Keratinocyte (primary cell): ENCODE measurements around the gene STRN. TPM values are rescaled to one million over a fixed set of nuclear protein-coding genes. Genes with fewer than 3 reads are reported as not detected.
A peak's percentile ranks its signal among the peaks of the same experiment; 100 is the strongest.
"Not testable (repeated sequence)": the region's sequence is repeated elsewhere in the genome, so short reads cannot be mapped to it uniquely, and the experiment has no call there.

Source experiments
- DNase-seq: peaks from one replicate; pipeline ENCODE4 v3.0.0-alpha.2; 2011; ENCODE audit warnings: low read depth, missing footprints, low spot score
- FAIRE-seq: peaks from 2 replicates; lab custom pipeline; 2011; peaks lifted over from hg19 to GRCh38; lab: Jason Lieb, UNC
- H2AFZ ChIP-seq: 2 replicates; pipeline ENCODE4 v1.6.0; 2012; ENCODE audit warnings: low read length, control low read depth, inconsistent platforms; ENCODE audit not compliant: control insufficient read depth
- H3K27ac ChIP-seq: 2 replicates; pipeline ENCODE4 v1.5.1; 2011; ENCODE audit warnings: low read length; ENCODE audit not compliant: control insufficient read depth, insufficient read depth
- H3K27me3 ChIP-seq: 3 replicates; pipeline ENCODE4 v1.6.0; 2011; ENCODE audit warnings: low read length; ENCODE audit not compliant: control insufficient read depth, insufficient read depth; ENCODE audit errors: extremely low read depth
- H3K36me3 ChIP-seq, 2 experiments: 2 replicates in 1 of 2; 3 replicates in 1 of 2; pipeline ENCODE4 v1.5.1; 2011; ENCODE audit warnings: low read length in 2 of 2, mild to moderate bottlenecking in 1 of 2; ENCODE audit not compliant: control insufficient read depth in 2 of 2, insufficient read depth in 2 of 2; ENCODE audit errors: extremely low read depth in 1 of 2
- H3K4me1 ChIP-seq: 3 replicates; pipeline ENCODE4 v1.5.1; 2011; ENCODE audit warnings: low read length; ENCODE audit not compliant: control insufficient read depth, insufficient read depth; ENCODE audit errors: extremely low read depth
- H3K4me2 ChIP-seq: 3 replicates; pipeline ENCODE4 v1.6.0; 2011; ENCODE audit warnings: low read depth, low read length; ENCODE audit not compliant: control insufficient read depth, insufficient read depth; ENCODE audit errors: extremely low read depth
- H3K4me3 ChIP-seq, 3 experiments: fragments of 200-600 bp in 1 of 3; sonication (generic) in 1 of 3; 2 replicates in 2 of 3; 3 replicates in 1 of 3; pipeline ENCODE4 v1.5.1; 2011 to 2016; ENCODE audit warnings: low read length in 3 of 3, mild to moderate bottlenecking in 3 of 3, control low read depth in 2 of 3, inconsistent platforms in 1 of 3, low read depth in 1 of 3, mixed read lengths in 1 of 3, mixed run types in 1 of 3, moderate library complexity in 1 of 3; ENCODE audit not compliant: control insufficient read depth in 2 of 3, insufficient read depth in 2 of 3; ENCODE audit errors: extremely low read depth in 1 of 3
- H3K79me2 ChIP-seq: 2 replicates; pipeline ENCODE4 v1.6.0; 2012; ENCODE audit warnings: low read length; ENCODE audit not compliant: control insufficient read depth, insufficient read depth
- H3K9ac ChIP-seq: 3 replicates; pipeline ENCODE4 v1.6.0; 2011; ENCODE audit warnings: low read length; ENCODE audit not compliant: control insufficient read depth, insufficient read depth; ENCODE audit errors: extremely low read depth
- H3K9me1 ChIP-seq: 3 replicates; pipeline ENCODE4 v1.6.0; 2011; ENCODE audit warnings: low read length; ENCODE audit not compliant: control insufficient read depth, insufficient read depth; ENCODE audit errors: extremely low read depth
- H3K9me3 ChIP-seq: 2 replicates; pipeline ENCODE4 v1.5.1; 2012; ENCODE audit warnings: low read depth, low read length; ENCODE audit not compliant: control insufficient read depth
- H4K20me1 ChIP-seq: 3 replicates; pipeline ENCODE4 v1.6.0; 2011; ENCODE audit warnings: low read length; ENCODE audit not compliant: control insufficient read depth, insufficient read depth; ENCODE audit errors: extremely low read depth
- dilution Hi-C: fragments of 300-500 bp; cut with MboI; formaldehyde crosslinking; loops from one replicate; pipeline ENCODE4 v1.7.0; 2020; ENCODE audit warnings: low sequenced_read_pairs; ENCODE audit not compliant: extremely low pct_ligation_motif_present
- polyA plus RNA-seq, 5 experiments: library from polyadenylated mRNA; depleted of rRNA in 3 of 5; stranded (reverse) in 3 of 5; stranded (forward) in 1 of 5; unstranded in 1 of 5; fragments of >200 nt; gene quantifications; 1 replicate in 1 of 5; 2 replicates in 3 of 5; 3 replicates in 1 of 5; pipeline versions ENCODE4 v1.2.1 to v1.2.3, GENCODE V29; 2011 to 2012; ENCODE audit warnings: missing spikeins in 2 of 5, low read depth in 1 of 5, low replicate concordance in 1 of 5

The STRN gene
- polyA plus RNA-seq, 1 donor (not counting 4 experiments of a cell fraction or from before 2014, with no cell fraction given), result 29.3 TPM

GRCh38 chr2:36931688-36932087 lies 34.6 kb downstream of the STRN start:
- peaks cover 23% of the 10 kb centered on the region for H3K79me2 ChIP-seq
- H3K4me1 ChIP-seq, result peaks cover 12% of the 10 kb centered on the region
- H3K4me2 ChIP-seq, H3K27me3 ChIP-seq, DNase-seq, H3K9me1 ChIP-seq, H3K9ac ChIP-seq, H4K20me1 ChIP-seq, H3K9me3 ChIP-seq, H2AFZ ChIP-seq, FAIRE-seq, dilution Hi-C loops, H3K4me3 ChIP-seq, H3K36me3 ChIP-seq: not testable (repeated sequence)
- peak overlapping the region; percentile 81 for H3K27ac ChIP-seq

- FAIRE-seq, result not testable (repeated sequence)
These were observed 35.4 kb downstream of the STRN start for GRCh38 chr2:36930787-36931410.

GRCh38 chr2:36926175-36927132 lies 39.9 kb downstream of the STRN start:
- H3K36me3 ChIP-seq, DNase-seq, H3K27me3 ChIP-seq, H3K27ac ChIP-seq, FAIRE-seq, H3K9me3 ChIP-seq, H3K4me3 ChIP-seq, H3K9ac ChIP-seq, H3K9me1 ChIP-seq, H2AFZ ChIP-seq, H4K20me1 ChIP-seq, dilution Hi-C loops: not testable (repeated sequence)
- Histone ChIP-seq H3K79me2 (peaks cover 14% of the 10 kb centered on the region), H3K4me2 (peak overlapping the region; percentile 20), H3K4me1 (peaks cover 15% of the 10 kb centered on the region)

More at GRCh38 chr2:36930787-36931410, 35.4 kb downstream of the STRN start:
- H3K9me3 ChIP-seq, H3K9me1 ChIP-seq, H3K27me3 ChIP-seq, H3K36me3 ChIP-seq, H4K20me1 ChIP-seq, dilution Hi-C loops: not testable (repeated sequence)
- peaks cover 19% of the 10 kb centered on the region for H3K4me1 ChIP-seq
- H3K4me3 ChIP-seq, result peak overlapping the region in 2 of 3 experiments; percentile 12 to 36
- H3K79me2 ChIP-seq, result peaks cover 27% of the 10 kb centered on the region
- DNase-seq, result peak; percentile 33
- peak overlapping the region; percentile 81 for H3K27ac ChIP-seq
- peak overlapping the region; percentile 71 for H3K9ac ChIP-seq
- peak overlapping the region; percentile 41 for H2AFZ ChIP-seq
- H3K4me2 ChIP-seq, result peak overlapping the region; percentile 69

- H3K4me3 ChIP-seq, H2AFZ ChIP-seq, H3K9me3 ChIP-seq, H3K4me2 ChIP-seq, H3K79me2 ChIP-seq, FAIRE-seq, H3K9me1 ChIP-seq, H3K4me1 ChIP-seq, dilution Hi-C loops, H4K20me1 ChIP-seq, H3K27me3 ChIP-seq, H3K36me3 ChIP-seq, H3K9ac ChIP-seq, DNase-seq, H3K27ac ChIP-seq: not testable (repeated sequence)
These were observed 43.7 kb downstream of the STRN start for GRCh38 chr2:36922629-36923028.
